A673 (cell line): ENCODE data around the gene SOCS7. TPM values are rescaled to one million over a fixed set of nuclear protein-coding genes. Genes with fewer than 3 reads are reported as not detected.
A peak's percentile ranks its signal among the peaks of the same experiment; 100 is the strongest.

Experiments used
- Bru-seq: library from RNA; stranded (reverse); fragments of 400-500 nt; gene quantifications from one replicate; lab custom pipeline; 2021; lab: Mats Ljungman, UMichigan
- BruChase-seq, 2 experiments: library from RNA; stranded (reverse); fragments of 400-500 nt; gene quantifications; one replicate each; lab custom pipeline; 2021; lab: Mats Ljungman, UMichigan
- BruUV-seq: library from RNA; stranded (reverse); fragments of 400-500 nt; replicated peaks from 2 replicates; lab custom pipeline; 2021; lab: Mats Ljungman, UMichigan
- CTCF ChIA-PET: fragments of 300-600 bp; sonication (Branson Sonifier 250); formaldehyde crosslinking; loops from one replicate; lab custom pipeline; 2022; ENCODE audit warnings: antibody characterized with exemption; lab: Charles Lee
- POLR2A ChIA-PET: fragments of 300-600 bp; sonication (Branson Sonifier 250); formaldehyde crosslinking; loops from one replicate; lab custom pipeline; 2022; ENCODE audit warnings: antibody characterized with exemption; ENCODE audit not compliant: low non-redundant PET; lab: Charles Lee
- DNase-seq: peaks from one replicate; pipeline ENCODE4 v3.0.0-alpha.2; 2015; ENCODE audit warnings: low spot score
- H3K27ac ChIP-seq: fragments of 200-600 bp; sonication (generic); 2 replicates; pipeline ENCODE4 v1.5.1; 2016; ENCODE audit warnings: mixed run types, low read depth, mild to moderate bottlenecking, mixed read lengths, antibody characterized with exemption, low read length; ENCODE audit not compliant: poor library complexity, severe bottlenecking
- H3K27me3 ChIP-seq: fragments of 200-600 bp; sonication (generic); replicated peaks from 2 replicates; pipeline ENCODE4 v1.6.1; 2017; ENCODE audit warnings: mixed run types, low read depth, mild to moderate bottlenecking, mixed read lengths, antibody characterized with exemption, low read length; ENCODE audit not compliant: insufficient read depth, poor library complexity
- H3K36me3 ChIP-seq: fragments of 200-600 bp; sonication (generic); 2 replicates; pipeline ENCODE4 v1.6.1; 2016; ENCODE audit warnings: mixed run types, mild to moderate bottlenecking, mixed read lengths, antibody characterized with exemption, low read length; ENCODE audit not compliant: insufficient read depth, poor library complexity, severe bottlenecking
- H3K4me1 ChIP-seq: fragments of 200-600 bp; sonication (generic); 2 replicates; pipeline ENCODE4 v1.6.1; 2017; ENCODE audit warnings: mixed run types, mild to moderate bottlenecking, mixed read lengths, antibody characterized with exemption, low read length; ENCODE audit not compliant: insufficient read depth, poor library complexity, severe bottlenecking
- H3K4me3 ChIP-seq: fragments of 200-600 bp; sonication (generic); 2 replicates; pipeline ENCODE4 v1.5.1; 2016; ENCODE audit warnings: low read depth, mixed run types, mild to moderate bottlenecking, mixed read lengths, low read length; ENCODE audit not compliant: poor library complexity, severe bottlenecking
- H3K9me3 ChIP-seq: fragments of 200-600 bp; sonication (generic); 2 replicates; pipeline ENCODE4 v1.6.1; 2016; ENCODE audit warnings: mixed run types, low read depth, mild to moderate bottlenecking, mixed read lengths, antibody characterized with exemption, low read length; ENCODE audit not compliant: poor library complexity, severe bottlenecking
- CTCF ChIP-seq: fragments of 300-800, 200-600 bp; sonication (generic); conservative IDR thresholded peaks from 2 replicates; pipeline ENCODE4 v1.5.1; 2017; ENCODE audit warnings: low read depth, mild to moderate bottlenecking, antibody characterized with exemption, low read length, moderate library complexity, mixed read lengths
- EZH2 ChIP-seq: fragments of 200-600 bp; sonication (generic); IDR thresholded peaks from 2 replicates; pipeline ENCODE4 v1.6.1; 2017; ENCODE audit warnings: borderline replicate concordance, low read depth, mild to moderate bottlenecking, mixed read lengths, antibody characterized with exemption, low read length; ENCODE audit not compliant: poor library complexity, severe bottlenecking
- intact Hi-C: fragments of 100-400 bp; cut with micrococcal nuclease; formaldehyde crosslinking; loops from one replicate; pipeline ENCODE4 v1.10.0; 2022; ENCODE audit not compliant: unreplicated experiment
- long read RNA-seq: library from polyadenylated mRNA; stranded (forward); transcript quantifications from one replicate; pipeline ENCODE4 v2.0.0, GENCODE V29; 2022
- total RNA-seq: library from RNA; stranded (reverse); gene quantifications from 2 replicates; pipeline ENCODE4 v1.2.3, GENCODE V29; 2021

The SOCS7 gene, protein sequence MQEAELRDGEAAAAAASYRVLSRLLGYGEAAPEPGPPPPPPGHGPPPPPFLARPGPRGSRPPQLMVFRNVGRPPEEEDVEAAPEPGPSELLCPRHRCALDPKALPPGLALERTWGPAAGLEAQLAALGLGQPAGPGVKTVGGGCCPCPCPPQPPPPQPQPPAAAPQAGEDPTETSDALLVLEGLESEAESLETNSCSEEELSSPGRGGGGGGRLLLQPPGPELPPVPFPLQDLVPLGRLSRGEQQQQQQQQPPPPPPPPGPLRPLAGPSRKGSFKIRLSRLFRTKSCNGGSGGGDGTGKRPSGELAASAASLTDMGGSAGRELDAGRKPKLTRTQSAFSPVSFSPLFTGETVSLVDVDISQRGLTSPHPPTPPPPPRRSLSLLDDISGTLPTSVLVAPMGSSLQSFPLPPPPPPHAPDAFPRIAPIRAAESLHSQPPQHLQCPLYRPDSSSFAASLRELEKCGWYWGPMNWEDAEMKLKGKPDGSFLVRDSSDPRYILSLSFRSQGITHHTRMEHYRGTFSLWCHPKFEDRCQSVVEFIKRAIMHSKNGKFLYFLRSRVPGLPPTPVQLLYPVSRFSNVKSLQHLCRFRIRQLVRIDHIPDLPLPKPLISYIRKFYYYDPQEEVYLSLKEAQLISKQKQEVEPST
- 15.2 and 17.3 TPM in 2 replicates for total RNA-seq
- Bru-seq, nascent RNA = percentile 63 among the genes with signal in this experiment
- BruChase-seq, experiment 1, labeled RNA remaining after a 2-hour chase = percentile 74 among the genes with signal in this experiment
- percentile 72 among the genes with signal in this experiment for BruChase-seq, experiment 2, labeled RNA remaining after a 6-hour chase
- long read RNA-seq, partial matches to known transcripts = 0 of 6 reads
- long read RNA-seq, other reads (novel, unspliced or antisense) = 5 of 6 reads

DNA sequence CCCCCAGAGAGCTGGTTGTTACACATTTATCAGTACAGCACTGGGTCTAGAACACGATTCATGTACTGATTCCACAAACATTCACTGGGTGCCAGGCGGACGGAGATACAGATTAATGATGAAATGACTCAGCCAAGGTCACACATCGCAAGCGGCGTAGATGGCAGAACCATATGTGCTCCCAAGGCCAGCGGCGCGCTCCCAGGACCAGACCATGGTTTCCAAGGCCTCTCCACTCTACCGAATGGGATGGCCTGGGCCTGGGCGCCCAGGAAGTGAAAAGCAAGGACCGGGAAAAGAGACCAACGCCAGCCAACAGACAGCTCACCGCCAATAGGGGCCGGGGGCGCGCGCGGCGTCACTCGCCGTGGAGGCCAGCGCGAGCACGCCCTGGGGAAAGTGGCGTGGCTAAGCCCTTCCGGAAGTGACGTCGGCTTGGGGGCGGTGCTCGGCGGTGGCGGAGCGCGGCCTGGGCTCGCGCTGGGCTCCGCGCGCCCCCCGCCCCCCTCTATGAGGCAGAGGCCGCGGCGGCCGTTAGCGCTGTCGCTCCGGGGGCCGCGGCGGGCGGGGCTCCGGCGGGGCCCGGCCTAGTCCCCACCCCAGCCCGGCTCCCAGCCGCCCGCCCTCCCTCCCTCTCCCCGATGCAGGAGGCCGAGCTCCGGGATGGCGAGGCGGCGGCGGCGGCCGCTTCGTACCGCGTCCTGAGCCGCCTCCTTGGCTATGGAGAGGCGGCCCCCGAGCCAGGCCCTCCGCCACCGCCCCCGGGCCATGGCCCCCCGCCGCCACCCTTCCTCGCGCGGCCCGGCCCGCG lies at the start of gene SOCS7:
Gene SOCS7, plus strand, starts transcription at position 433 of the 811 bp plus-strand sequence. Its CDS starts 209 bp downstream, at position 642.
- Histone ChIP-seq H3K4me1 (peaks cover 8% of the 10 kb centered on the region), H3K9me3 (no peaks in the 10 kb centered on the region), H3K27me3 (no peaks in the 10 kb centered on the region), H3K27ac (peak within 1 kb of the TSS; percentile 77), H3K4me3 (peak within 1 kb of the TSS; percentile 68), H3K36me3 (no peaks in the 10 kb centered on the region)
- CTCF ChIA-PET = interaction anchor here (0.6 to 1.7 kb wide), 3 partner anchors 63 to 207 kb away, joined by 4 to 13 read pairs (median 5); no protein-coding TSS in a partner anchor
- BruUV-seq = no TSS peak
- peak; percentile 90 for DNase-seq
- intact Hi-C loops = no loop called here
- POLR2A ChIA-PET = interaction anchor here (0.6 kb wide), 1 partner anchor 63 kb away, joined by 3 read pairs; no protein-coding TSS in a partner anchor
- TF ChIP-seq CTCF (no peak), EZH2 (no peak)

DNA sequence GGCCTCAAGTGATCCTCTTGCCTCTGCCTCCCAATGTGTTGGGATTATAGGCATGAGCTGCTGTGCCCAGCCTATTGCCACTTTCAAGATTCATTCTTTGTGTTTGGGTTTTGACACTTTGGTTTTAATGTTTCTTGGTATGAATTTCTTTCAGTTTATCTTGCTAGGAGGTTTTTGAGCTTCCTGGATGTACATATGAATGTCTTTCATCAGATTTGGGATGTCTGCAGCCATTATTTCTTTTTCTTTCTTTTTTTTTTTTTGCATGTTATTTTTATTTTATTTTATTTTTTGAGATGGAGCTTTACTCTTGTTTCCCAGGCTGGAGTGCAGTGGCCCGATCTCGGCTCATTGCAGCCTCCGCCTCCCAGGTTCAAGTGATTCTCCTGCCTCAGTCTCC lies 36.1 kb upstream of the SOCS7 start:
- DNase-seq = no peak
- Histone ChIP-seq H3K4me1 (no peaks in the 10 kb centered on the region), H3K27me3 (no peaks in the 10 kb centered on the region), H3K27ac (no peak overlapping the region), H3K9me3 (no peaks in the 10 kb centered on the region), H3K36me3 (no peaks in the 10 kb centered on the region), H3K4me3 (no peak overlapping the region)
- POLR2A ChIA-PET = no interaction called here
- CTCF ChIA-PET = no interaction called here
- TF ChIP-seq EZH2 = no peak
- TF ChIP-seq CTCF = no peak
- BruUV-seq = no TSS peak
- intact Hi-C loops = no loop called here

- ChIA-PET POLR2A (no interaction called here), CTCF (no interaction called here)
- H3K27ac ChIP-seq = no peak overlapping the region
- H3K36me3 ChIP-seq = no peaks in the 10 kb centered on the region
- TF ChIP-seq EZH2 (no peak), CTCF (no peak)
- H3K4me1 ChIP-seq = no peaks in the 10 kb centered on the region
- intact Hi-C loops = no loop called here
- no TSS peak for BruUV-seq
- no peaks in the 10 kb centered on the region for H3K9me3 ChIP-seq
- no peak for DNase-seq
- H3K4me3 ChIP-seq = no peak overlapping the region
- no peaks in the 10 kb centered on the region for H3K27me3 ChIP-seq
Measured at GRCh38 chr17:38317081-38317480, 34.6 kb upstream of the SOCS7 start.
